Stomach (tissue), 9 donors: ENCODE data around the gene PLXNB2. TPM values are rescaled to one million over a fixed set of nuclear protein-coding genes. Genes with fewer than 3 reads are reported as not detected.

Experiments
- DNase-seq, 2 donors: peaks; one replicate each; pipeline versions ENCODE4 v3.0.0 to v3.0.0-alpha.2; 2013 to 2019
- H3K27ac ChIP-seq, 5 donors: fragments of 200-600 bp in 4 of 5; sonication (generic) in 4 of 5; one replicate each; pipeline ENCODE4 v1.5.1; 2013 to 2019; ENCODE audit warnings: mild to moderate bottlenecking in 1 of 5, moderate library complexity in 1 of 5
- H3K27me3 ChIP-seq, 3 donors: fragments of 200-600 bp; sonication (generic); one replicate each; pipeline ENCODE4 v1.5.1; 2017 to 2019; ENCODE audit warnings: mixed run types in 1 of 3
- H3K36me3 ChIP-seq, 4 donors: fragments of 200-600 bp; sonication (generic); 1 replicate in 3 of 4; 2 replicates in 1 of 4; pipeline ENCODE4 v1.5.1; 2016 to 2019
- H3K4me1 ChIP-seq, 4 donors: fragments of 200-600 bp; sonication (generic); one replicate each; pipeline ENCODE4 v1.5.1; 2016 to 2019
- H3K4me3 ChIP-seq, 4 donors: fragments of 200-600 bp; sonication (generic) in 3 of 4; one replicate each; pipeline ENCODE4 v1.5.1; 2016 to 2019; ENCODE audit warnings: mild to moderate bottlenecking in 1 of 4
- H3K9me3 ChIP-seq, 4 donors: fragments of 200-600 bp; sonication (generic); one replicate each; pipeline ENCODE4 v1.5.1; 2016 to 2019
- EP300 ChIP-seq: sonication (generic); formaldehyde crosslinking; IDR thresholded peaks from one replicate; pipeline ENCODE4 v1.6.1; 2017; ENCODE audit warnings: antibody characterized with exemption
- POLR2A ChIP-seq, 4 donors: fragments of 450-650 bp; IDR thresholded peaks; one replicate each; pipeline ENCODE4 v1.6.1; 2016; ENCODE audit warnings: antibody characterized with exemption in 4 of 4, control low read depth in 2 of 4, mild to moderate bottlenecking in 1 of 4, moderate library complexity in 1 of 4
- POLR2AphosphoS5 ChIP-seq, 3 donors: sonication (generic); formaldehyde crosslinking; IDR thresholded peaks; one replicate each; pipeline ENCODE4 v1.6.1; 2016; ENCODE audit warnings: antibody characterized with exemption in 3 of 3
- WGBS, 5 donors: extraction: QIAGEN DNeasy Blood & Tissue Kit in 3 of 5; methylation state at CpG; one replicate each; pipeline versions ENCODE4 v1.1.5 to v1.1.7; 2013 to 2018; 5-methylcytosine and 5-hydroxymethylcytosine counted together
- intact Hi-C: fragments of 100-400 bp; cut with DNase I; formaldehyde crosslinking; loops from one replicate; pipeline ENCODE4 v1.15.1; 2023; ENCODE audit warnings: low total_unique reads
- polyA plus RNA-seq, 3 donors: library from polyadenylated mRNA; stranded (reverse); fragments of 200-250 nt; gene quantifications; one replicate each; pipeline ENCODE4 v1.2.3, GENCODE V29; 2013
- total RNA-seq, 5 donors: library from RNA; depleted of rRNA; stranded (reverse); fragments of >200 nt; gene quantifications; one replicate each; pipeline versions ENCODE4 v1.1.0 to v1.2.3, GENCODE V29; 2014 to 2016
- TF ChIP-seq, protein P1 (sequence below), 7 experiments: fragments of 450-650 bp in 4 of 7; fragments of 200-600 bp in 3 of 7; sonication (generic) in 3 of 7; IDR thresholded peaks; one replicate each; pipeline ENCODE4 v1.5.1; 2016 to 2019; ENCODE audit warnings: antibody characterized with exemption in 7 of 7, control low read depth in 2 of 7, mild to moderate bottlenecking in 1 of 7
- donor health status: healthy with polysubstance abuse.
- donor health status: Bipolar disorder and iron deficiency.
- donor health status: healthy.

Gene PLXNB2
- total and polyA plus RNA-seq, 8 donors, result 50.3 to 648 (median 269) TPM

DNA sequence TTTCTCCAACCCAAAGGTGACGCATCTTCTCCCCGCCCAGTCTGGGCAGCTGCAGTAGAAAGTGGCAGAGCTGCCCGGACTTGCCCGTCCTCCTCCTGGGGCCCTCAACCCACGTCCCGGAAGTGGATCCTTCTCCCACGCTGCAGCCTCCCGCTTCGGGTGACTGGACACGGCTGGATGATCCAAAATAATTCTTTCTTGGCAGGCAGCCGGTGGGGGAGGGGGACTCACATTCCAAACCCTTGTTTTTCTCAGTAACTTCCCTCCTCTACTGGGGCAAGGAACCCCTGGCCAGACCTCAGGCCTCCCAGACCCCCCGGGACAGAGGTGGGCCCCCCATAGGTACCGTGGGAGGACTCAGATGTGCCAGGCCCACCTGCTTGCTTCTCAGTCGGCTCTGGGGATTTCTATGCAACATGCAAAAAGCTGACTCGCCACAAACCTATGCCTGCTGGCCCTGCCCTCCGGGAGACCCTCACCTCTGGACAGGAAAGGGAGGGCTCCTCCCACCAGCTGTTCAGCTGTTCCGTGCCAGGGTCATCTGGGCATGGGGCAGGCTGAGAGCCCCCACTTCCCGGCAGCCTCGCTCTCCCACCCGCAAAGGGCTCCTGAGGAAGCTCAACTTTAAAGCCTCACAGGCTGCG lies 1.4 kb downstream of the PLXNB2 start:
- Histone ChIP-seq H3K9me3 (no peaks in the 10 kb centered on the region), H3K4me3 (peak overlapping the region; percentile 84 to 94 (median 87)), H3K4me1 (peaks cover 60 to 75% (median 72%) of the 10 kb centered on the region in 4 donors), H3K36me3 (peaks cover 0 to 3% (median 0%) of the 10 kb centered on the region in 4 donors), H3K27ac (peak overlapping the region; percentile 94 to 96 (median 95)), H3K27me3 (peaks cover 0 to 6% (median 0%) of the 10 kb centered on the region in 3 donors)
- intact Hi-C loops, result no loop called here
- WGBS, 5 donors, result 3 to 7% (median 3%) methylated on average over 16 to 21 of the region's 21 CpGs
- TF ChIP-seq POLR2A (IDR thresholded peaks at IDR 0.05) (no peak), POLR2AphosphoS5 (IDR thresholded peaks at IDR 0.05) (peak; percentile 33 to 90 (median 73))
- DNase-seq, result peak; percentile 88 to 90

- Histone ChIP-seq H3K27ac (peak overlapping the region; percentile 94 to 96 (median 95)), H3K4me3 (peak overlapping the region; percentile 84 to 94 (median 87)), H3K27me3 (peaks cover 0 to 6% (median 0%) of the 10 kb centered on the region in 3 donors), H3K4me1 (peaks cover 65 to 81% (median 78%) of the 10 kb centered on the region in 4 donors), H3K36me3 (peaks cover 0 to 6% (median 0%) of the 10 kb centered on the region in 4 donors), H3K9me3 (no peaks in the 10 kb centered on the region)
- no peak for TF ChIP-seq EP300
- TF ChIP-seq POLR2A (IDR thresholded peaks at IDR 0.05), result no peak
- TF ChIP-seq POLR2AphosphoS5 (IDR thresholded peaks at IDR 0.05), result no peak
- TF ChIP-seq, protein P1, sequence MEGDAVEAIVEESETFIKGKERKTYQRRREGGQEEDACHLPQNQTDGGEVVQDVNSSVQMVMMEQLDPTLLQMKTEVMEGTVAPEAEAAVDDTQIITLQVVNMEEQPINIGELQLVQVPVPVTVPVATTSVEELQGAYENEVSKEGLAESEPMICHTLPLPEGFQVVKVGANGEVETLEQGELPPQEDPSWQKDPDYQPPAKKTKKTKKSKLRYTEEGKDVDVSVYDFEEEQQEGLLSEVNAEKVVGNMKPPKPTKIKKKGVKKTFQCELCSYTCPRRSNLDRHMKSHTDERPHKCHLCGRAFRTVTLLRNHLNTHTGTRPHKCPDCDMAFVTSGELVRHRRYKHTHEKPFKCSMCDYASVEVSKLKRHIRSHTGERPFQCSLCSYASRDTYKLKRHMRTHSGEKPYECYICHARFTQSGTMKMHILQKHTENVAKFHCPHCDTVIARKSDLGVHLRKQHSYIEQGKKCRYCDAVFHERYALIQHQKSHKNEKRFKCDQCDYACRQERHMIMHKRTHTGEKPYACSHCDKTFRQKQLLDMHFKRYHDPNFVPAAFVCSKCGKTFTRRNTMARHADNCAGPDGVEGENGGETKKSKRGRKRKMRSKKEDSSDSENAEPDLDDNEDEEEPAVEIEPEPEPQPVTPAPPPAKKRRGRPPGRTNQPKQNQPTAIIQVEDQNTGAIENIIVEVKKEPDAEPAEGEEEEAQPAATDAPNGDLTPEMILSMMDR (IDR thresholded peaks at IDR 0.05), result no peak
- 28 to 47% (median 41%) methylated on average over 6 to 14 of the region's 14 CpGs for WGBS, 5 donors
- intact Hi-C loops, result no loop called here
- DNase-seq, result no peak
Measured at GRCh38 chr22:50305393-50305922, 2.0 kb downstream of the PLXNB2 start.

DNA sequence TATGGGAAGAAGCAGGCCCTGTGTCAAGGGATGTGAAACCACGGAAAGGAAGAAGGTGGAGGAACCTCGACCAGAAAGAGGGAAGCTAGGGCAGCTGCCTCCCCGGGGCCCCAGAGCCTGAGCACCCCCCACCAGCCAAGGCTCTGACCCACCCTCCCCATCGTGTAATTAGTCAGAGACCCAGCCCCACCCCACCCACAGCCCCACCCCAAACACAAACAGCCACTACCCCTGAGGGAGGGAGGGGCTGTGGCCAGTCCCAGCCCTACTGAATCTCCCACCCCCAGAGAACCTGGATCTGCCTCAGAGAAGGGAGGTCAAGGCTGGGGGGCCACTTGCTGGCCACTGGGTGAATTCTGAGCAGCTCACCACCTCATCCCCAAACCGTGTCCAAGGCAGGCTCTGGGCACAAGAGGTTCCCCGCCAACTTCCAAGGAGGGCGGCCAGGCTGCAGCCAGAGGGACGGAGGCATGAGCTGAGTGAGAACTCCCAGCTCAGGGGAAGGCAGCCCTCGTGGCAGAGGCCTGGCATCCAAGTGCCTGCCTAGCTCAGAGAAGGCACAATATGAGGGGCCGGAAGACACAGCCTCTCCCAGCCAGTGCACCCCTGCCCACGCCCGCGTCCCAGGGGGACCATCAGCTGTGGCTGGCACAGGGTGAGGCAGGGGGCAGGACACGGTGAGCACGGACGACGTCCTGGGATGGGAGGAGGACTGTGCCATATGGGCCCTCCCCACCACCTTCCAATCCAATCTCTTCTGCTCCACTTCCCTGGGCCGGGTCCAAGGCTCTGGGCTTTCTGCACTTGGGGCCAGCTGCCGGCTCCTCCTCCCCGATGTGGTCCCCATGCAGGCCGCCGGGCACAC lies 2.7 kb downstream of the PLXNB2 start:
- peak; percentile 77 to 88 for DNase-seq

DNA sequence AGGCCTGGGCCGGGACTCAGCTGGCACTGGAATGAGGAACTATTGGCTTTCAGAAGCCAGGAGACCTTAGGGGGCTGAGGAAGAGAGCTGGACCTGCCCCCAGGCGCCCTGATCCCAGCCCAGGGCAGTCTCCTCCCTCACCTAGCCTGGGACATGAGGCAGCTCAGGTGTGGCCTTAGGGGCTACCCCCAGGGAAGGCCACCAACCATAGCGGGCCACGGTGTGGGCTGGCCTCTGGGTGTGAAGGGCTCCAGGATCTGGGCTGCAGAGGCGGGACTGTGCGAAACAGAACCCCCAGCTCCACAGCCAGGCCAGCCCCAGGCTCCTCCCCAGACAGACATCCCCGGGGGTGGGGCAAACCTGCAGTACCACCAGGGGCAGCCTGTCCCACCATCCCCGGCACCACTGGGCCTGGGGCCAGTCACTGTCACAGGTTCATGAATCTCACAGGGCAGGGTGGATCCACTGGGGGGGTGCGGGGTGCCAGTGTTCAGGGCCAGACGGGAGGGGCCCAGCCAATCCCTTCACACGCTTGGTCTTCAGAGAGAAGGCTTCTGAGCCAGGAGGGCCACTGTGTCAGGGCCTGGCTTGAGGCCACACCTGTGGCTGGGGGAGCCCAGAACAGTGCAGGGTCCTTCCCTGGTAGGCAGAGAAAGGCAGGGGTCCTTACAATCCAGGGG lies 3.5 kb downstream of the PLXNB2 start:
- peaks cover 0 to 6% (median 0%) of the 10 kb centered on the region in 4 donors for H3K36me3 ChIP-seq
- DNase-seq, result peak; percentile 71 to 79
- intact Hi-C loops, result no loop called here
- H3K9me3 ChIP-seq, result no peaks in the 10 kb centered on the region
- peak overlapping the region; percentile 94 to 96 (median 95) for H3K27ac ChIP-seq
- peak overlapping the region; percentile 7 to 88 (median 85) for H3K4me3 ChIP-seq
- WGBS, 5 donors, result 20 to 40% (median 31%) methylated on average over 2 to 11 of the region's 11 CpGs
- H3K4me1 ChIP-seq, result peaks cover 80 to 93% (median 87%) of the 10 kb centered on the region in 4 donors
- H3K27me3 ChIP-seq, result peaks cover 0 to 18% (median 0%) of the 10 kb centered on the region in 3 donors
- TF ChIP-seq POLR2AphosphoS5 (IDR thresholded peaks at IDR 0.05), result peak in 2 of 3 donors; percentile 52 to 53
- TF ChIP-seq POLR2A (IDR thresholded peaks at IDR 0.05), result peak in 1 of 4 donors; percentile 23
- TF ChIP-seq EP300, result no peak
- TF ChIP-seq, protein P1 (IDR thresholded peaks at IDR 0.05), result peak in 1 of 7 experiments; percentile 5

More for the DNA sequence above, 2.7 kb downstream of the PLXNB2 start:
- 13 to 27% (median 19%) methylated on average over 16 to 22 of the region's 22 CpGs for WGBS, 5 donors
- H3K4me1 ChIP-seq, result peaks cover 72 to 88% (median 85%) of the 10 kb centered on the region in 4 donors
- peak overlapping the region; percentile 94 to 96 (median 95) for H3K27ac ChIP-seq
- no peaks in the 10 kb centered on the region for H3K9me3 ChIP-seq
- H3K4me3 ChIP-seq, result peak overlapping the region; percentile 84 to 94 (median 87)
- intact Hi-C loops, result no loop called here
- H3K36me3 ChIP-seq, result peaks cover 0 to 6% (median 0%) of the 10 kb centered on the region in 4 donors
- no peak for TF ChIP-seq POLR2A (IDR thresholded peaks at IDR 0.05)
- no peak for TF ChIP-seq EP300
- TF ChIP-seq, protein P1 (IDR thresholded peaks at IDR 0.05), result no peak
- TF ChIP-seq POLR2AphosphoS5 (IDR thresholded peaks at IDR 0.05), result no peak
- peaks cover 0 to 10% (median 0%) of the 10 kb centered on the region in 3 donors for H3K27me3 ChIP-seq
